GM19324 (cell line): ENCODE results near the gene ADAP2.
A peak's percentile ranks its signal among the peaks of the same experiment; 100 is the strongest.
"Not testable (repeated sequence)": the region's sequence is repeated elsewhere in the genome, so short reads cannot be mapped to it uniquely, and the experiment has no call there.

Experiments used
- ATAC-seq: cut with Tn5 transposase; IDR thresholded peaks from one replicate; pipeline ENCODE4 v1.9.1; 2021; ENCODE audit warnings: mild to moderate bottlenecking, moderate library complexity; ENCODE audit not compliant: unreplicated experiment, low FRiP score

Gene ADAP2

DNA sequence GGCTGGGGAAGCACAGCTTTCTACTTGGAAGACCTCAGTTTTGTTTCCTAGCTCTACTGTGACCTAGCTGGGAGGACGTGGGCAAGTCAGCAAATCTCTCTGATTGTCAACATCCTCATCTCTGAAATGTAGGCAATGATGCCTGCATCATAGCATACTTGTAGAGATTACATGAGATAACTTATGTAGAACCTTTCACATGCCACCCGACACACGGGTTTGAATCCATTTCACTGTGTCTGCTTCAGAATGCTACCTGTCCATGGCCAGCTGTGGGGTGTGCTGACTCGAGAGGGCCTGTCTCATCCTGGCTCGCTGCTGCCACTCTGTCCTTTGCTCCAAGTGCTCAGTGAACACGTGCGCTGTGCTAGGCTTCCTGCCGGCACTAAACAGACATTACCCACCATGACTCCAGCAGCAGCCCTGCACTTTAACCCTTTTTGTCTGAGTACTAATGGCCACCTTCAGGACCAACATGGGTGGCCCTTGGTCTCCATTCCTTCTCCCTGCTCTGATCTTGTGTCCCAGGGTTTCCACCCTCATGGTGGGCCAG is 7.4 kb downstream of the ADAP2 start:
- ATAC-seq: no peak

DNA sequence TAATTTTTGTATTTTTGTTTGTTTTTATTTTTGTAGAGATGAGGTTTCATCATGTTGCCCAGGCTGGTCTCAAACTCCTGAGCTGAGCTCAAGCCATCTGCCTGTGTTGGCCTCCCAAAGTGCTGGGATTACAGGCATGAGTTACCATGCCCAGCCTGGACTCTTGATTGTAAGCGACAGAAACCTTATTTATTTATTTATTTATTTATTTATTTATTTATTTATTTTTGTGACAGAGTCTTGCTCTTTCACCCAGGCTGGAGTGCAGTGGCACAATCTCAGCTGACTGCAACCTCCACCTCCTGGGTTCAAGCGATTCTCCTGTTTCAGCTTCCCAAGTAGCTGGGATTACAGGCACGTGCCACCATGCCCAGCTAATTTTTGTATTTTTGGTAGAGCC is 8.1 kb downstream of the ADAP2 start:
- ATAC-seq: not testable (repeated sequence)

DNA sequence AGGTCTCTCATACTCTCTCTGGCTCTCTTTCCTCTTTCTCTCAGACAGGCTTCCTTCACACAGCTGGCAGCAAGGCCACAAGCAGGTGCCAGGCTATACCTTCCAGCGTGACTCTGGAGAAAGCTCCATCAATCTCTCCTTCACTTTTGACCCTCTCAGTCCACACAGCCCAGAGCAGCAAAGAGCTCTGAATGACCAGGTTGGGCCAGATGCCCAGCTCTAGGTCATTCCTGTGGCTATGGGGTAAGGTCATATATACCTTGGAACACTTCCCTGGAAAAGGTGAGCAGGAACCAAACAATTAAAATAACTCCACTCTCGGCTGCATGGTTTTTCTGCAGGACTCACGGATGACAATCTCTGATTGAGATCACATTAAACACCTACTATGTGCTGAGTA is 8.8 kb downstream of the ADAP2 start:
- no peak for ATAC-seq

DNA sequence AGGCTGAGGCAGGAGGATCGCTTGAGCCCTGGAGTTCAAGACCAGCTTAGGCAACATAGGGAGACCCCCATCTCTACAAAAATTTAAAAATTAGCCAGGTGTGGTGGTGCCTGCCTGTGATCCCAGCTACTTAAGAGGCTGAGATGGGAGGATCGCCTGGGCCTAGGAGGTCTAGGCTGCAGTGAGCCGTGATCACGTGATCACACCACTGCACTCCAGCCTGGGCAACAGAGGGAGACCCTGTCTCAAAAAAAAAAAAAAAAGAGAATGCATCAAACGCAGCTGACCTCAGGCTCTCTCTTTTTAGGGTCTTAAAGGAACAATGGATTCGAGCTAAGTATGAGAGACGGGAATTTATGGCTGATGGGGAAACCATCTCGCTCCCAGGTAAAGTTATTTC is 9.8 kb downstream of the ADAP2 start:
- not testable (repeated sequence) for ATAC-seq

DNA sequence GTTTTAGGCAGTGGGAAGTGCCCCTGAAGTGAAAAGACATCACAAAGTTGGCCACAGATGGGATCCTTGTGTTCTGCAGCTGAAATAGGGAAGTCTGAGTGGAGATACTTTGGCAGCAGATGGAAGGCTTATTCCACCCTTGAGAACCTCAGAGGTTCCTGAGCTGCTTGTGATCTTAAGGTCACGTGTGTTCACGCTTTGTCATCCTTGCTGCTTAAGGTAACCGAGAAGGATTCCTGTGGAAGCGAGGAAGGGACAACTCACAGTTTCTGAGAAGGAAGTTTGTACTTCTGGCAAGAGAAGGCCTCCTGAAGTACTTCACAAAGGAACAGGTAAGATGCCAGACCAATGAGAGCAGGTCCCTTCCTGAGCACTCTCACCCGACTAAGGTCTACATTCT is 12.2 kb downstream of the ADAP2 start:
- ATAC-seq: no peak

DNA sequence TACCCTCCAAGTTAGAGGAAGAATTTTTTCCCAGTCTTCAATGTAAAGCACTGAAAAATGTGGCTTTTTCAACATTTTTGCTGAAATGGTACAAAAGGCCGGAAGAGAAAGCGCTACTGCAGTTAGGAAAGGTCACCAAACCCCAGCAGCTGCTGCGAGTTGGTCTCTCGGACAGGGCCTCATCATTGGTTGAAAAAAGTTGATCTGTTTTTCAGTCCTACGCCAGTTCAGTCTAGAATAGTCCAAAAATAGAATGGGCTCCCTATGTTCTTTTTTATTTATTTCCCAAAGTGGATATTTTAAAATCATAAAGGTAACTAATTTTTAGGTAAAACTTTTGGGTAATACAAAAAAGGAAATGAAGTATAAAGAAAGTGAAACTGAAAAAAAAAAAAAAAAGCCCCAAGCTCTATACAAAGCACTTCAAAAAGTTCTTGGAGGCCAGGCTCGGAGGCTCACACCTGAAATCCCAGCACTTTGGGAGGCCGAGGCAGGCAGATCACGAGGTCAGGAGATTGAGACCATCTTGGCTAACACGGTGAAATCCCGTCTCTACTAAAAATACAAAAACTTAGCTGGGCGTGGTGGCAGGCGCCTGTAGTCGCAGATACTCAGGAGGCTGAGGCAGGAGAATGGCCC is 17.4 kb downstream of the ADAP2 start:
- no peak for ATAC-seq

DNA sequence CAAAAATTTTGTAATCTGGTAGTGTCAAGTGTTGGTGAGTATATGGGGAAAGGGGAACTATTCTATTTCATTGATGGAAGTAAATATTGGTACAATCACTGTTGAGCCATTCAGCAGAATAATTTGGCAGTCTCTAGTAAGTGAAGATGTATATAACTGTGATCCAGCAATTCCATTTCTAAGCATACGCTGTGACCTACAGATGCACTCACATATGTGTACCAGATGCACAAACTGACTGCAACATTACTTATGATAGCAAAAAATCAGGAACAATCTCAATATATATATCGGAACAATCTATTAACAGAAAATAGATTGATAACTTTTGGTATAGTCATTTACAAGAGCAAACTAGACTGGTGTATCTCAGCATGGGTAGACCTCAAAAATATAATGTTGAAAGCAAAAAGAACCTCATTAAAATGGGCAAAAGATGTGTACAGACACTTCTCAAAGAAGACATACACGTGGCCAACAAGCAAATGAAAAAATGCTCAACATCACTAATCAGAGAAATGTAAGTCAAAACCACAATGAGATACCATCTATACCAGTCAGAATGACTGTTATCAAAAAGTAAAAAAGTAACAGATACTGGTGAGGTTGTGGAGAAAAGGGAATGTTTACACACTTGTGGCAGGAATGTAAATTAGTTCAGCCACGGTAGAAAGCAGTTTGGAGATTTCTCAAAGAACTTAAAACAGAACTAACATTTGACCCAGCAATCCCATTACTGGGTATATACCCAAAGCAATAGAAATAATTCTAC is 20.7 kb downstream of the ADAP2 start:
- ATAC-seq: no peak

DNA sequence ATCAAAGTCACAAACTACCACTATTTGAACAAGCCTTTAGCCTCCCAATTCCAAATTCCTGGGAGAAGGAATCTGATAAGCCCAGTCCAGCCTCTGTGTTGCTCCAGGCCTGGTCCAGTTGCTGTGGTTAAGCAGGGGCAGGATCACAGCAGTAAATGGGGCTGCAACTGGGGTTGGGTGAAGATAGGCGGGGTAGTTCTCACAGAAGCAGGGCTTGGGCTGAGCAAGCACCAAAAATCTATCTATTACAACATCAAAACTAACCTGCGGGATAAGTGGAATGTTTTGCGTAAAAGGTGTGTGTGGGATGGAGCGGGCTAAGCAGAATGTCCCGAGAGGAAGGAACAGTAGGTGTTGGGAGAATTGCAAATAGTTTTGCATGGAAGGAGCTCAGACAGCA is 26.1 kb downstream of the ADAP2 start:
- ATAC-seq: no peak

DNA sequence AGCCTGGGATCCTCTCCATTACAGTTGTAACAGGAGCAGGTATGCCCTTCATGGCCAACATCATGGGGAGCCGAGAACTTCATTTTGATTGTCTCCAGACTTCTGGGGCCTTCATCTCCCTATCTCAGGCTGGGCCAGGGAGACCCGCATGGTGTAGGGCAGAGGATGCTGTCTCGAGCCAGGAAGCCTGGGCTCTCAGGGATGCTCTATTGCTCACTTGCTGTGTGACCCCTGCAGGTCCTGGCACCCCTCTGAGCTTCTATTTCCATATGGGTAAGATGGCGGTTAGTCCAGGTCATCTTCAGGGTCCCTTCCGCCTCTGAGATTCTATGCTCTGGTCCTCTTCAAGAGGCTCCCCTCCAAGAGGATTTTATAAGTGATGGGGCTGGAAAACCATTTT is 28.4 kb downstream of the ADAP2 start:
- ATAC-seq: no peak

DNA sequence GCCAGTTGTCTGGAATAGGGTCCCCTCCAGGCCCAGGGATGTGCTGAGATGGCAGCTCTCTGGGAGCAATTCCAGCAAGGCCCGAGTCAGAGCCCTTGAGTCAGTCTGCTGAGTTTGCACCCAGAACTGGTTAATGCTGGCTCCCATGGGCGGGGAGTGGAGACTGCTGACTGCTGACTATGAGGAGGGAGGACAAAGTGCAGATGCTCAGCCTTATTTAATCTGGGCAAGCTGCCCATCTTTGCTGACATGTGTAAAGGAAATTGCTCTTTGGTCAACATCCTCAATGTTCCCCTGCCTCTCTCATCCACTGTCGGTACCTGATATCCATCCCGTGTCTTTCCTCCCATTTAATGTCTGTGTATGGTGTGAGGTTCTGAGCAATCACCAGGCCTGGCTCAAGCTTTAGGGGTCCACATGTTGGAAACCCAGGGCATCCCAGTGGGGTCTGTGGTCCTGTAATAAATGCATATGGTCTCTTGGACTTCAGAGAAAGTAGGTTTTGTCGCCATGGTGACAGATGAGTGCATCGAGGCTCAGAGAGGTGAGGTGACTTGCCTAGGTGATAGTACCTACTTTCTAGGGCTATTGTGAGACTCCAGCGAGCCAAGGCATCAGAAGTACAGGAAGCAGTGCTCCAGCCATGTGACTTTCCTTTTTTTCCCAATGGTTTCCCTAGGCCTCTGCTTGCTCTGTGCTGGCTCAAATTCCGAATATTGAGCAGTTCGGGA is 29.1 kb downstream of the ADAP2 start:
- ATAC-seq: no peak

DNA sequence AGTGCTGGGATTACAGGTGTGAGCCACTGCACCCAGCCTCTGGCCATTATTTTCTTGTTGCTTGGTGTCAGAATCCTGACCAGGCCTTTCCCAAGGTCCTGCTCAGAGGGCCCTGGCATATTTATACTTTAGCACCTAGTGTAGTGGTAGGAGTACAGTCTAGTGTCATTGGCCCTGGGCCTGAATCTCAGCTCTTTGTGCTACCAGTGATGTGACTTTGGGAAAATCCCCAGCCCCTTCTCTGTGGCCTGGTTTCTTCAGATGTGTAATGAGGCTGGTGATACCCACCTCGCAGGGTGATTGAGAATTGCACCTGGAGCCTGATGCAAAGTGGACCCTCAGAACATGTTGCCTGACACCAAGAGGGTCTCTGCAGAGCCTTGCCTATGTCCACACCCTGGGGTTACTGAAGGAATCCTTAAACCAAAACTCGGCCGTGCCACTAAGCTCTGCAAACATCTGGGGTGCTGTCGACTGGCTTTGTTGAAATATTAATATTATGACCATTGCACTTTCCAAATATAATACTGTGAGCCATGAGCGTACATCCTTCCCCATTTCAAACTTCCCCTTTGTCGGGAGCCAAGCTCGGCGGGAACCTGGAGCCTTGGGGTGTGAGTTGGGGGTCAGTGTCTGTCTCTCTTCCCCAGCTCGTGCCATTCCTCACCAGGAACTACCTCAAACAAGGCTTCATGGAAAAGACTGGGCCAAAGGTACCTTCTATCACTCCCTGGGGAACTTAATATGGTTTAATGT is 31.1 kb downstream of the ADAP2 start:
- no peak for ATAC-seq

DNA sequence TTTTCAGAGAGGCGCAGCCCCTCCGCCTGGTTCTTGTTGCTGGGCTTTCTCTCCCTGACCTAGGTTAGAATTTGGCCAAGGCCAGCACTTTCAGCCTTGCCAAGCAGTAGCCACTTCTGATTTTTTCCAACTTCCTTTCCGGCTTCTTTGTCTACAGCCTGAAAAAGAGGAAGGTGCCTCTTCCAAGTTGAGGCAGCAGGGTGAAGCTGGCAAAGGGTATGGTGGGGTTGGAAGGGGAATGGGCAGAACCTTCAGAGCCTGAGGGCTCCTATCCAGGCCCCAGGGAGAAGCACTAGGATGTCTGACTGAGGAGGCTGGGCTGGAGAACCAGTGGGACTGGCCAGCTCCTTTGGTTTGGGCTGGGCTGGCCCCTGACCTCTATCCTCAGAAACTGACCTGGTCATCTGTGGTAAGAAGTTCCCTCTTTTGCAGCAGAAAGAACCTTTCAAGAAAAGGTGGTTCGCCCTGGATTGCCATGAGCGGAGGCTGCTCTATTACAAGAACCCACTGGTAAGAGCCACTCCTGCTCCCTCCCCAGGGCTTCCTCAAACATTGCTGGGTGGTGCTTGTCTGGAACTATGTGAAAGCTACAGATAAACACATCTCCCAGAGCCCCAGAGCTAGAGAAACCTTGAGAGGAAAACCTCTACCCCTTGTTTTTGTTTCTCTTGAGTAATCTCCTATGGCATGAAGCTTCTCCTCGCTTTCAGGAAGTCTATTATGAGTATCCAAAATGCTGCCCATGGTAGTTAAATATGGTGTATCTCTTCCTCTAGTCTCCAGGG is 32.5 kb downstream of the ADAP2 start:
- ATAC-seq: no peak

DNA sequence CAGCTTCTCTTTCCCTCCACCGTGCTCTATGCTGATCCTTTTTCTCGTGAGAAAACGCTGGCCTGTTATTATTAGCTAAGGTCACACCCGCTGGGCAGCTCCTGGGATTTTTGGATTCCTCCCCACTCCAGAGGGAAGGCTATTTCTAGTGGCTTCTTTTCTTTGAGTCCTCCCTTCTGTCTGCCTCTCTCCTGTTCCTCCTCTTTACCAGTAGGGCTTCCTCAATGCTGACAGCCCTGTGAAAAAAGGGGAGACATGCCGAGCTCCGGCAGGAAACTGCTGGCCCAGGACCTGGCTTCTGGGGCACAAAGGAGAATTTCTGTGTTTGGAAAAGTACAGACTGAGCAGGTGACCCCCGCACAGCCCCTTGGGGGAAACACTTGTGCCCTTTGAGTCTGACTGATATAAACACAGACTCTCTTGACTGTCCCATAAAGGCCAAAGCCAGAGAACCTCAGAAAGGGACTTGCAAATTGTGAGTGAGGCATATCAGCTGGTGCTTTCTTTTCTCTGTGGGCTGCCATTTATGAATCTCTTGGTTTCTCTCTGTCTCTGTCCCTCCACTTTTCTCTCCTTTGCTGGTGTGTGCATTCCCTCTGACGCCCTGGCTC is 35.1 kb downstream of the ADAP2 start:
- ATAC-seq: no peak

DNA sequence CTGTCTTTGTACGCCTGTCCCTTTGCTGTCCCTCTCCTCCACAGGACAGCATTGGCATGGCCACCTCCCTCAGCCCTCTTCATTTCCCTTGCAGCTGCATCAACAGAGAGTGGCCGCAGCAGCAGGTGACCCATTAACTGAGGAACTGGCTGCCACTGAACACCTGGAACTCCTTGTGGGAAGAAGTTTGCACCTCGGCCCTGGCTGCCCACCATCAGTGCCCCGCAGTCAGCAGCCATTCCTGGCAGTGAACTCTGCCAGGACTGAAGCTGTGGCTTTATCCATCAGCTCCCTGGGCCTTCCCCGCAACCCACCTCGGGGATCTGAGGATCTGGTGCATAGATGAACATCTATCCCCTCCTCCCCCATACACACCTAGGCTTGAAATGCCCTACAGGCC is 36.0 kb downstream of the ADAP2 start:
- no peak for ATAC-seq

DNA sequence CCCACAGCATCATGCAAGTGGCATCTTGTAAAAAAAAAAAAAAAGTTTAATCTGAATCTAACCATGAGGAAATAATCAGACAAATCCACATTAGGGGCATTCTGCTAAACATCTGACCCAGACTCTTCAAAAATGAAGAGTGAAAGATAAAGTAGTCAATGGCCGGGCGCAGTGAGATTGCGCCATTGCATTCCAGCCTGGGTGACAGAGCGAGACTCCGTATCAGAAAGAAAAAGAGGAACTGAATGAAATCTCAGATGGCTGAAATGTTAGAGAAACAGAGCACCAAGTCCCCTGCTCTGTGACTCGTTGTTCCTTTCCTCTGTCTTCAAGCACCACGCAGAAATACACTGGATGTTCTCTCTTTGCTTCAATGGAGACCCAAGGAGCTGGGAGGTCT is 36.4 kb downstream of the ADAP2 start:
- ATAC-seq: no peak

DNA sequence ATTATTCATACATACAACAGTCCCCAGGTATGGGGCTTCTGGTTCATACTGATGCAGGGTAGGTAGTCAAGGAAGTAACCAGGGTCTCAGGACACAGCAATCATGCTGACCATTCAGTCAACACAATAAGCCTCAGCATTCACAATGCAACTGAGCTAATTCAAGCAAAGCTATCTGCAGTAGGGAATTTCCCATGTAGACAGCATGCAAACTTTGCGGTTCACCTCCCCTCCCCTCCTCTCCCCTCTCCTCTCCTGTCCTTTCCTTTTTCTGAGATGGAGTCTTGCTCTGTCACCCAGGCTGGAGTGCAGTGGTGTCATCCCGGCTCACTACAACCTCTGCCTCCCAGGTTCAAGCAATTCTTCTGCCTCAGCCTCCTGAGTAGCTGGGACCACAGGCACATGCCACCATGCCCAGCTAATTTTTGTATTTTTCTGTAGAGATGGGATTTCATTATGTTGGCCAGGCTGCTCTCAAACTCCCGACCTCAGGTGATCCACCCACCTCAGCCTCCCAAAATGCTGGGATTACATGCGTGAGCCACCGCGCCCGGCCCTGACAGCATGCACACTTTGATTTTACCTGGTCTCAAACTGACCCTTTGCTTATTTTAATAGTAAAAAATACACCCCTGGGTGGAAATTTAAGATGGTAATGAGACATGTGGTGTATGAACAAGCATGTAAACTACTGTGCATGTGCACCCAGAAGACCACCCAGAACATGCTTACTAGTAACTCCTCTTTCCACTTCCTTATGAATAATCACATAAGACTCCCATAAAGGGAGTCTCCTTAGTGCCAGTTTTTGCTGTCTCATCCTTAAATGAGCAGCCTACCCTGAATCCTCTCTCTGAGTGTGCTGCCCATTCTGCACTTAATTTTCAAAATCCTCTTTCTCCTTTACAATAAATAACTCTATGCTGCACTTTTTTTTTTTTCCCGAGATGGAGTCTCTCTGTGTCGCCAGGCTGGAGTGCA is 39.8 kb downstream of the ADAP2 start:
- peak; percentile 60 for ATAC-seq

DNA sequence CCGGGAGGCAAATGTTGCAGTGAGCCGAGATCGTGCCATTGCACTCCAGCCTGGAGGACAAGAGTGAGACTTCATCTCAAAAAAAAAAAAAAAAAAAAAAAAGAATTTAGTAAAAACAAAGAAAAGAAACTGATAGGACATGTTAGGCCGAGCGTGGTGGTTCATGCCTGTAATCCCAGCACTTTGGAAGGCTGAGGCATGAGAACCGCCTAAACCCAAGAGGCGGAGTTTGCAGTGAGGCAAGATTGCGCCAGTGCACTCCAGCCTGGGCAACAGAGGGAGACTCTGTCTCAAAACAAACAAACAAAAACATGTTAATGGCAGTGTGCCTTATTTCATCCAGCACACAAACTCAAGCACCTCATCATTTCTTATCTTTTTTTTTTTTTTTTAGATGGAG is 42.6 kb downstream of the ADAP2 start:
- ATAC-seq: not testable (repeated sequence)

DNA sequence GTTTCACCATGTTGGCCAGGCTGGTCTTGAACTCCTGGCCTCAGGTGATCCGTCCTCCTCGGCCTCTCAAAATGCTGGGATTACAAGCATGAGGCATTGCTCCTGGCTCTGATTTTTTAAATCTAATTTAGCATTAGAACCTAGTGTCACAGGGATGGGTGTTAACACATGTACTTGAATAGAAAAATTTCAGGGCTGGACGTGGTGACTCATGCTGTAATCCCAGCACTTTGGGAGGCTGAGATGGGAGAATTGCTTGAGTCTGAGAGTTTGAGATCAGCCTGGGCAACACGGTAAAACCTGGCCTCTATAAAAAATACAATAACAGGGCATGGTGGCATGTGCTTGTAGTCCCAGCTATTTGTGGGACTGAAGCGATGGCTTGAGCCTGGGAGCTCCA is 43.1 kb downstream of the ADAP2 start:
- ATAC-seq: no peak
